ENCODE data around the gene SDHD. TPM values are rescaled to one million over a fixed set of nuclear protein-coding genes. Genes with fewer than 3 reads are reported as not detected.

Gene SDHD
- polyA plus RNA-seq, 2 of the 4 experiments (the other 2 are of a cell fraction) = 86.3 to 91.5 TPM

GRCh38 chr11:112073941-112074811 is 12.5 kb upstream of the SDHD start, which contains the start of the genes NKAPD1 and PIH1D2:
TSS of gene NKAPD1 (plus strand) at chr11:112074299. CDS start at chr11:112075575, 1,276 bp downstream.
TSS of gene PIH1D2 (minus strand) at chr11:112074017. CDS start at chr11:112073174, 843 bp downstream.
- Histone ChIP-seq H3K9me3 (no peaks in the 10 kb centered on the region), H3K4me2 (peak within 1 kb of the TSS; percentile 94), H3K27ac (peak within 1 kb of the TSS; percentile 96), H3K4me1 (peaks cover 11% of the 10 kb centered on the region; the same call in 1 of the 3 replicates), H3K4me3 (peak within 1 kb of the TSS; percentile 94)
- ChIA-PET POLR2A (interaction anchor here (1.5 kb wide), 1 partner anchor 12 kb away, joined by 5 read pairs; the partner anchor contains the start of genes SDHD and TIMM8B), CTCF (no interaction called here)
- FAIRE-seq (no peak), ATAC-seq (peak; percentile 90 to 96), DNase-seq (ENCODE audit: low read depth in 1 of 2, low spot score in 1 of 2) (peak; percentile 73 to 89)
- WGBS (ENCODE audit: missing lambda C conversion rate) = 6% methylated on average over 24 of the region's 43 CpGs
- peak; percentile 19; the same call in 1 of the 2 replicates for TF ChIP-seq MYC (IDR thresholded peaks at IDR 0.05; ENCODE audit: borderline replicate concordance, low read length)
- peak; percentile 46; the same call in 1 of the 2 replicates for TF ChIP-seq PHF8 (IDR thresholded peaks at IDR 0.05; ENCODE audit: borderline replicate concordance, low read depth)
- TF ChIP-seq ZC3H11A (IDR thresholded peaks at IDR 0.05) = peak; percentile 3; the same call in 1 of the 2 replicates
- TF ChIP-seq KDM5A (IDR thresholded peaks at IDR 0.05) = peak; percentile 75
- TF ChIP-seq POLR2A (IDR thresholded peaks at IDR 0.05; ENCODE audit: low read length) = peak; percentile 28; the same call in 1 of the 2 replicates
- no peak for TF ChIP-seq HDAC2 (IDR thresholded peaks at IDR 0.05)
- no peak for TF ChIP-seq RAD21 (conservative IDR thresholded peaks at IDR 0.05 in 1 of 2, IDR thresholded peaks at IDR 0.05 in 1 of 2)
- 0 out of 2 replicates have a peak, but pooled peaks have one; percentile 26 for TF ChIP-seq HOXB5 (CRISPR knock-in tag; IDR thresholded peaks at IDR 0.05)
- peak in 1 of 2 experiments; percentile 71; a peak in 3 of 5 replicates for TF ChIP-seq JUN (IDR thresholded peaks at IDR 0.05)
- peak; percentile 75 for TF ChIP-seq MAX (IDR thresholded peaks at IDR 0.05)
- no peak for TF ChIP-seq NFE2L2 (conservative IDR thresholded peaks at IDR 0.05; ENCODE audit: low read length)

- ChIA-PET CTCF (interaction anchor here (0.9 kb wide), 1 partner anchor 31 kb away, joined by 4 read pairs; no protein-coding TSS in a partner anchor), POLR2A (no interaction called here)
- Histone ChIP-seq H3K4me3 (no peak overlapping the region), H3K4me1 (peaks cover 7% of the 10 kb centered on the region; the same call in 2 of the 3 replicates), H3K9me3 (no peaks in the 10 kb centered on the region), H3K27ac (no peak overlapping the region), H3K4me2 (no peak overlapping the region)
- TF ChIP-seq ATOH8 (CRISPR knock-in tag; IDR thresholded peaks at IDR 0.05; ENCODE audit: low read depth) (no peak), EP300 (IDR thresholded peaks at IDR 0.05) (no peak), SREBF2 (IDR thresholded peaks at IDR 0.05) (no peak), PHF8 (IDR thresholded peaks at IDR 0.05; ENCODE audit: borderline replicate concordance, low read depth) (no peak), ESRRA (IDR thresholded peaks at IDR 0.05; ENCODE audit: borderline replicate concordance, low read length) (no peak), KDM5A (IDR thresholded peaks at IDR 0.05) (no peak), GATA3 (IDR thresholded peaks at IDR 0.05; ENCODE audit: borderline replicate concordance) (no peak), POLR2A (IDR thresholded peaks at IDR 0.05; ENCODE audit: low read length) (no peak), RNF2 (IDR thresholded peaks at IDR 0.05; ENCODE audit: borderline replicate concordance, low read depth) (no peak)
- WGBS (ENCODE audit: missing lambda C conversion rate) = 84% methylated on average over 4 of the region's 4 CpGs
- FAIRE-seq (no peak), DNase-seq (ENCODE audit: low read depth in 1 of 2, low spot score in 1 of 2) (no peak), ATAC-seq (no peak)
These were observed 3.9 kb upstream of the SDHD start for GRCh38 chr11:112082729-112083128.

GRCh38 chr11:112085822-112086421 is 751 bp upstream of the SDHD start:
- WGBS (ENCODE audit: missing lambda C conversion rate) = 7% methylated on average over 19 of the region's 19 CpGs
- Histone ChIP-seq H3K4me2 (peak overlapping the region; percentile 93), H3K27ac (peak overlapping the region; percentile 87 to 96), H3K4me3 (peak overlapping the region; percentile 86), H3K9me3 (no peaks in the 10 kb centered on the region), H3K4me1 (peaks cover 9% of the 10 kb centered on the region; the same call in 2 of the 3 replicates)
- ChIA-PET CTCF (interaction anchor here (0.7 to 0.9 kb wide), 2 partner anchors 28 to 89 kb away, joined by 3 read pairs; partner anchors contain the start of gene BCO2), POLR2A (interaction anchor here (0.7 to 2.3 kb wide), 9 partner anchors 11 to 195 kb away, joined by 3 to 5 read pairs (median 3); partner anchors contain the start of genes BCO2, NKAPD1 and PIH1D2)
- FAIRE-seq = no peak
- ATAC-seq = peak; percentile 62 to 65; a peak in 5 of 6 replicates
- DNase-seq (ENCODE audit: low read depth in 1 of 2, low spot score in 1 of 2) = peak; percentile 14 to 28
- no peak for TF ChIP-seq ZNF302 (CRISPR knock-in tag; IDR thresholded peaks at IDR 0.05)
- TF ChIP-seq HOXB5 (CRISPR knock-in tag; IDR thresholded peaks at IDR 0.05) = no peak
- peak; percentile 49; the same call in 1 of the 2 replicates for TF ChIP-seq USF2 (IDR thresholded peaks at IDR 0.05)
- TF ChIP-seq HOXB13 (CRISPR knock-in tag; IDR thresholded peaks at IDR 0.05; ENCODE audit: low read depth) = no peak
- TF ChIP-seq MAX (IDR thresholded peaks at IDR 0.05) = peak; percentile 65
